Activated CD8-positive, alpha-beta memory T cell treated with anti-CD3 and anti-CD28 coated beads for 24 hours (primary cell): ENCODE measurements around the gene RHOBTB1.
"Not testable (repeated sequence)": the region's sequence is repeated elsewhere in the genome, so short reads cannot be mapped to it uniquely, and the experiment has no call there.

ENCODE experiments used
- DNase-seq: peaks from one replicate; pipeline ENCODE4 v3.0.0-alpha.2; 2020

Gene RHOBTB1

DNA sequence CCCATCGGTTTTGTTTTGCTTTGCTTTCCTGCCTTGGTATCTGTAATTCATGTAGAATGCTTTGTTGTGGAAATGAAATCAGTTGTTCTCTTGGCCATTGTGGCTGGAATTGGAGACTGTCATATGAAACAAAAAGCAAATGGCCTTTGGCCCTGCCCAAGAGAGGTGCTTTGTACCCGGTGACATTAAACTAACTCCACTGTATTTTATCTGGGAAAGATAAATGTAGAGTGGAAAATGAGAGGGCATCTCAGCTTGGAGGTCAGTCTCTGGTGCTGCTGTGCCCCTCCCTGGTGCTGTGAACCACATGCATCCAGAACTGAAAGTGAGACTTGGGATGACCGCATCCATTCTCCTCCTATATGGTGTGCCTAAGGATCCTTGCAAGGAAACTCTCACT lies 90.3 kb downstream of the RHOBTB1 start:
- no peak for DNase-seq

DNA sequence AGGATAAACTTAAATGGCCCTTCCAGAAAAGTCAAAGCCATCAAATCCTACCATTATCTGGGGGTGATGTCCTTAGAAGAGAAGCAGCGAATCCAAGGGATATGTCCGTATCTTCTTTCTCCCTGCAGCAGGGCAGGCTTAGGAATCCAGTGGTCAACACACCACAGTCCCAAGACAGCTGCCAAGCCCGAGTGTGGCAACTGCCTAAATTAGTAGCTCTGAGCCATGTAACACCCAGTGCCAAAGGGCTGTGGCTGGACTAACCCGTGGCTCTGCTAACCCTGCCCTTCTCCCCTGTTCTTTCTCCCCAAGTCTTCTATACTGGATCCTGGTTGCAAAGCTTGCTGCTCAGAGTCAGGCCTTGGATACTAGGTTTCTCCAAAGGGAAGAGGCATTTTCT lies 90.9 kb downstream of the RHOBTB1 start:
- DNase-seq = no peak

DNA sequence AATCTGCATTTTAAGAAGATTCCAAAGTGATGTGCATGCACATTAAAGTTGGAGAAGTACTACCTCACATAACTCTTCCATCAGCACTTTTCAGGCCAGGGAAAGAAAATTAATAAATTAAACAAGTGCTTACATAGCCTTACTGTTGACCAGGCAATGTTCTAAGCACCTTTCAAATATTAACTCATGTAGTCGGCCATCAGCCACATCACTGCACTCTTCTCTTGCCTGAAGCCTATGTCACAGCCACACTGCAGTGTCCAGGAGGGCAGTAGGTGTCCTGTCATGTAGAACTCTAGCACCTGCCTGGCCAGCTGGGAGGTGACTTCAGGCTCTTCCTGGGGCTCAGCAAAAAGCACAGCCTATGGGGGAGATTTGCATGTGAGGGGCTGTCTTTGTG lies 94.2 kb downstream of the RHOBTB1 start:
- DNase-seq = no peak

DNA sequence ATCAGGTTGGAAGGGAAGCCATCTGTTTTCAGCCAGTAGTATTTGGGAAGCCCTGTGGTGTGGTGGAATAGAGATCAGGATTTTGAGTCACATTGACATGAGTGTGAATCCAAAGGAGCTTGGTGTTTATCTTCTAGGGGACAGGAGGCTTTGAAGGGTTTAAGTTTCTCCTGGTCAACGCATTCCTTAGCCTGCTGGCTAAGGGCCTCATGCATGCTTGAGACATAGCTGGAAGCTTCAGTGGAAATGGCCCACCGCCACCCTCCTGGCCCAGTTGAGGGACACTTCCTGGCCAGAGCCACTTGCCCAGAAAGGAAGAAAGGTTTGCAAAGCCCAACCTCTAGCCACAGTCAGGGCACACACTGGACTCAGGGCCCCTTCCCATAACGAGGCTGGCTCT lies 94.8 kb downstream of the RHOBTB1 start:
- DNase-seq = no peak

DNA sequence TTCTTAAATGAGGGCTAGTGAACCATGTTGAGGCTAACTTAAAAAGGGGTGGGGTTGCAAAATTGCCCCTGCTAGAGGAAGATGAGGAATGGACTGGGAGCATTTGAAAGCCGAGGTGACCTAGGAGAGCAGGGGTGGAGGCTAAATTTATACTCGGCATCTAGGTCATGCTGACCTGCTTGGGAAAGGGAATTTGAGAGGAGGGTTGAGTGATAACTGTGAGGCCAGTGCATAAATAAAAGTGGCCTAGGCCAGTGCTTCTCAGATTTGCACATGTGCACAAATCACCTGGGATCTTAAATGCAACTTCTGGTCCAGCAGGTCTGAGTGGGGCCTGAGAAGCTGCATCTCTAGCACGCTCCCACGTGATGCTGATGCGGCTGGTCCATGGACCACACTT lies 95.3 kb downstream of the RHOBTB1 start:
- DNase-seq = no peak

DNA sequence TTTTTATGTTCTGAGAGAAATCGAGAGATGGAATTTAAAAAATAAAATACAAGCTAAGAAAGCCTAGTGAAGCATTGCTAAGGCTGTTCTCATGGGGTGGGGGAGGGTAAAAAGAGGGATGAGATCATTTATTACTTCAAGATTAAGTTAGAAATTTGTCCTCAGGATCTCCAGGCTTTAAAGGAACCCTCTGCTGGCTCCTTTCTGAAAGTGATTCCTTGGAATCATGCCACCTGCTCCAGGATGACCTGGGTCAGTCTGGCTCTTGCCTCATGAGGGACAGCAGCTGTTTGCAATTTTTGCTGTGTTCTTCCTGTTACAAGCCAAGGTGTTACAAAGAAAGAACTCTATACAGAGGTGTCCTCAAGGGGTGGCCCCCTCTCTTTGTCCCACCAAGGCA lies 95.9 kb downstream of the RHOBTB1 start:
- no peak for DNase-seq

DNA sequence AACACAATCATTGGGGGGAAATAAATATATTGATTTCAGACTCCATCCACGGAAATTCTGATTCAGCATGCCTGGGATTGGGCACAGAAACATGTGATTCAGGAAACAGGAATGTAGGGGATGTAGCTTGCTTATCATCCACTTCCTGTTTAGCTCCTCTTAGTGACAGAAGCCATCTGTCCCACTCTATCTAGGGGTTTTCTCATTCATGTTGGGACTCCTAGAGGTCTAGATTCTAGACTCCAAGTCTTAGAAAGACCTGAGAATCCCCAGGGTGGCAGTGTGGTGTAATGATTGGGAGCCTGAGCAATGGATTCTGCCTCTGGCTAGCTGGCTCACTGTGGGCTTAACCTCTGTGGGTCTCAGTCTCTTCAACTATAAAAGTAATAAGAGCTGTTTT lies 97.8 kb downstream of the RHOBTB1 start:
- DNase-seq = no peak

DNA sequence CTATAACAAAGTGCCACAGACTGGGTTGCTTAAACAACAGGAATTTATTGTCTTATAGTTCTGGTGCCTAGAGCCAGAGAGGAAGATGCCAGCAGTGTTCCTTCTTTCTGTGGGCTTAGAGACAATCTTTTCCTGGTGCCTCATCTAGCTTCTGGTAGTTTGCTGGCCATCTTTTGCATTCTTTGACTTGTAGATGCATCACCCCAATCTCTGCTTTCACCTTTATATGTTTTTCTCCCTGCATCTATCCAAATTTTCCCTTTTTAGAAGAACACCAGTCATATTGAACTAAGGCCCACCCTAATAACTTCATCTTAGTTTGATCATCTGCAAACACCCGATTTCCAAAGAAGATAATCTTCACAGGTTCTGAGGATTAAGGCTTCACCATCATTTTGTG lies 98.9 kb downstream of the RHOBTB1 start:
- no peak for DNase-seq

DNA sequence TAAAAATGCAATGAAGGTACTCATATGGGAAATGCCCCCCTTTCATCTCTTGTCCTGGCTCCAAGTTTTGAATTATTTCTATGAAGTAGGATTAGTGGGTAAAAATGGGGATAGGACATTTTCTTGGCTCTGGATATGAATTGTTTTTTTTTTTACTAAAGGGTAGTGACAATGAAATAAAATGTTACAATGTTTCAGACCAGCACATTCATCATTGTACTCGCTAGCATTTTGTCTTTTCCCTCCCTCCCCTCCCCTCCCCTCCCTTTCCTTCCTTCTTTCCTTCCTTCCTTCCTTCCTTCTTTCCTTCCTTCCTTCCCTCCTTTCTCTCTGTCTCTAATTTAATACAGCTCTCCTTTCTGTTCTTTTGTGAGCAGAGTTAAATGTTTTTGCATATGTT lies 101.3 kb downstream of the RHOBTB1 start:
- no peak for DNase-seq

DNA sequence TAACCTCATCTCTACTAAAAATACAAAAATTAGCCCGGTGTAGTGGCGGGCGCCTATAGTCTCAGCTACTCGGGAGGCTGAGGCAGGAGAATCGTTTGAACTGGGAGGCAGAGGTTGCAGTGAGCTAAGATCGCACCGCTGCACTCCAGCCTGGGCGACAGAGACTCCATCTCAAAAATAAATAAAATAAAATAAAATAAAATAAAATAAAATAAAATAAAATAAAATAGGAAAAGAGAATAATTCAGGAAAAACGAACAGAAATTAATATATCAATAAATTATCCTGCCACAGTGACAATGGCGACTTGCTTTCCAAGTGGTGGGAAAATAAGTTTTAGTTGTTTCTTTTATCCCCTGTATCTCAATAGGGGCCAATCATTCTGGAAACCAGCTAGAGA lies 102.8 kb downstream of the RHOBTB1 start:
- not testable (repeated sequence) for DNase-seq

DNA sequence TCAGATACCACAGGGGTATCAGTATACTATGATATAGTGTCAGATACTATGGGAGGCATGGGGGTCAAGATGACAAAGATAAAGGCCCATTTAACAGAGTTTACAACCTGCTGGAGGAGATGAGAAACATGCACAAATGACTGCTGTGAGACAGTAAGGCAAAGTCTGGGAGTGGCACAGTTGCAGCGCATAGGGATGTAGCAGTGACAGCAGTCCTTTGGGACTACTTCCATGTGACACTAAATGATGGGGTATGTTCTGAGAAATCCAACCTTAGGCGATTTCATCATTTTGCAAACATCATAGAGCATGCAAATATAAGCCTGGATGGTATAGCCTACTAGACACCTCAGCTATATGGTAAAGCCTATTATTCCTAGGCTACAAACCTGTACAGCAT lies 108.9 kb downstream of the RHOBTB1 start:
- DNase-seq = no peak

DNA sequence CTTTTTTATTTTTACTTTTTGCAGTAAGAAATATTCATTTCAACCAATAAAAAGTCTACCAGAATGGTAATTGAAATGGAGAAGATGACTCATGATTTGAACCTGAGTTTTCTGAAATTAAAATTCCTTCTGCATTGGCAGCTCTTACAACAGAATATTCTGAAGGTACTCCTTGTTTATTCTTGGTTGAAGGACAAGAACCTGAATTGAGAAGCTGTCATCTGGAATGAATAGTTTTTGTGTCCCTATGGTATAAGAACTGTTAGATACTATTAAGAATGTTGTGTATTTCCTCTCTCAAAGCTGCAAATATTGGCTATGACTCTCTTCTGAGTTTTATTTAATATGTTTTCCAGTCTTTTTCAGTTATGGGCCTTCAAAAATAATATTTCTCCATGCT lies 109.6 kb downstream of the RHOBTB1 start:
- DNase-seq = no peak

DNA sequence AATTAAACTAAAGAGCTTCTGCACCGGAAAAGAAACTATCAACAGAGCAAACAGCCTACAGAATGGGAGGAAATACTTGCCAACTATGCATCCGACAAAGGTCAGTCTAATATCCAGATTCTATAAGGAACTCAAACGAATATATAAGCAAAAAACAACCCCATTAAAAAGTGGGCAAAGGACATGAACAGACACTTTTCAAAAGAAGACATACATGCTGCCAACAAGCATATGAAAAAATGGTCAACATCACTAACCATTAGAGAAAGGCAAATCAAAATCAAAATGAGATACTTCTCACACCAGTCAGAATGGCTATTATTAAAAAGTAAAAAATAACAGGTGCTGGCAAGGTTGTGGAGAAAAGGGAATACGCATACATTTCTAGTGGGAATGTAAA lies 111.8 kb downstream of the RHOBTB1 start:
- not testable (repeated sequence) for DNase-seq

DNA sequence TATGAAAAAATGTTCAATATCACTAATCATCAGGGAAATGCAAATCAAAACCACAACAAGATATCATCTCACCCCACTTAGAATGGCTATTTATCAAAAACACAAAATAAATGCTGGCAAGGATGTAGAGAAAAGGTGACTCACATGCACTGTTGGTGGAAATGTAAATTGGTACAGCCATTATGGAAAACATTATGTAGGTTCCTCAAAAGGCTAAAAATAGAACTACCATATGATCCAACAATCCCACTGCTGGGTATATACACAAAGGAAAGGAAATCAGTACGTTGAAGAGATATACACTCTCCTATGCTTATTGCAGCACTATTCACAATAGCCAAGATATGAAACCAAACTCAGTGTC lies 115.5 kb downstream of the RHOBTB1 start:
- DNase-seq = no peak

DNA sequence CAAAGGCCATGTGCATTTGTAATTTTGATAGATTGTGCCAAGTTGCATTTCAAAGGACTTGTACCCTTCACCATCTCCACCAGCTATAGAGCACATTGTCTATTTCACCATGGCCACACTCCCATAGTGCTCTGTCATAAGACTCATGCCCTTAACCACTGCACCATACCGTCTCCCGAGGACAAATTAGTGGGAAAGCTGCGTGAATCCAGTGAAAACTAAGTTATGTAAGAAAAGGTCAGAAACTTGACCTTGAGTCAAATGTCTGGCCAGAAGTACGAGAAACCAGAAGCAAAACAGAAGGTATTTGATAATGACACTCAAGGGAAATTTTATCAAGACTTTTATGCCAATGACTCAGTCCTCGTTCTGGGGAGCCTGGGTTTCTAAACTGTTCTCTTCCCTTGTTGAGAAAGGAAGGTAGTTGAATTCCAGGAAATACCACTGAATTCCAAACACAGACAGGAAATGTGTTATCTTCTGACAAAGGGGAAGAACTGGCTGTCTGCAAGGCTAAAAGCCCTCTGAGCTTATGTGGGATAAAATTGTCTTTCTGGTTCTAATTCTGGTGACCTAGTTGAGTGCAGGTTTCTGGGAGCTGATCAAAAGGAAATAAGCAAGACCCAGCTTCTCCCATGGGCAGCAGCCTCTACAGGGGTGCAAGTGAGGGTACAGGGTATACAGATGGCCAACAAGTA lies 116.0 kb downstream of the RHOBTB1 start:
- no peak for DNase-seq

DNA sequence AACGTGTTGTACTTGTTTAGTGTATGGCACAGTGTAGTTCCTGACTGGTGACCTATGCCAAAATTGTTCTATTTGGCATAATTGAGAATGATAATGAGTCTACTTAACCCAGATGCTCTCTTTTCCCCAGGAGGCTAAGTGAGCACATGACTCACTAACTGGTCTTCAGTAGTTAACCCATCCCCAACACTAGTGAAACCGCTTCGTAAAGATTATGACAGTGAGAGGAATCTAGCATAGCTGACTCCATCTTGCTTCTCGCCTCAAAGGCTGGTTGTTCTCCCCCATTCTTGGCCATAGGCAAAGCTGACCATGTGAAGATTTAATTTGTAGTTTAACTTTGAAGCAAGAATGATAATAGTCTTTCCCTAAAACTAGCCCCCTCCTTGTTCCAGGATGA lies 118.5 kb downstream of the RHOBTB1 start:
- DNase-seq = no peak

DNA sequence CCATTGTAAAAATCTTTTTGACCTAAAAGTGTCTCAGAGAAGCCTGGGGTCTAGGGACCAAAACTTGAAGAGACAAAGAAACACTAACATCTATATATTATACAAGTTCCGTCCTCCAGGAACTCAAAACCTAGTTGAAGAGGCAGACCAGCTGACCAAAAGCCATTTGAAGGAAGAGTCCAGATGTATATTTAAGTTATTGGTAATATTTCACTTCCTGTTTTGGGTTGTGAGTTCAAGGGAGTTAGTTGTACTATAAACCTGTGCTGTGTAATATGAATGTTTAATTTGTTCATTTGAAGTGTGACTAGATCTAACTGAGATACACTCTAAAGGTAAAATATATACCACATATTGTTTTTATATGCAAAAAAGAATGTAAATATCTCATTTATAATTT lies 120.7 kb downstream of the RHOBTB1 start:
- DNase-seq = no peak

DNA sequence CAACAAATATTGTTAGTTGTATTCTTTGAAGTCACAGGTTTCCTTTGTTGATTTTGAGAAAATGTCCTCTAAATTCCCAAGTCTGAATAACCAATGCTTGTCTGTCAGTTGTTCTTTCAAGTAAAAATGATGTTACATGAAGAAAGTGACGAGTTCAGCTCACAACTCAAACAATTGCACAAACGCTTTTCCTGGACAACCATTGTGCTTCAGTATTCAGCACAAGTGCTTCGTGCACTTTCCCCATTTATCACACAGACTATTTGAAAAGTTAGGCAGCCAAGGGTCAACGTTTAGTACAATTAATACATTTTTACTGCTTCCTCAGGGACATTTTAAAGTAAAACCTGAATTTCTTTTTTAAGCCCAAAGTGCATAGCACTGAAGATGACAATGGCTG lies 121.2 kb downstream of the RHOBTB1 start:
- no peak for DNase-seq

DNA sequence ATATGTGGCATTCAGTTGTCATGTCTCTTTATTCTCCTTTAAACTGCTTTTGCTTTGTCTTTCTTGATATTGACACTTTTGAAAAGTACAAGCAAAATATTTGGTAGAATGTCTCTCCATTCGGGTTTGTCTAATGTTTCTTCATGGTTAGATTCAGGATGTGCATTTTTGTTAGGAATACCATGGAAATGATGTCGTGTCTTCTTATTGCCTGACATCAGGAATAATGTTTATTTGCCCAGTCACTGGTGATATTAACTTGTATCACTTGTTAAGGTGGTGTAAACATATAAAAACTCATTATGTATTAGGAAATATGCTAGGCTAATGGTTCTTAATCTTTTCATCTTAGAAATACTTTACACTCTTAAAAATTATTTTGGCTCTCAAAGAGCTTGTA lies 122.3 kb downstream of the RHOBTB1 start:
- DNase-seq = no peak

DNA sequence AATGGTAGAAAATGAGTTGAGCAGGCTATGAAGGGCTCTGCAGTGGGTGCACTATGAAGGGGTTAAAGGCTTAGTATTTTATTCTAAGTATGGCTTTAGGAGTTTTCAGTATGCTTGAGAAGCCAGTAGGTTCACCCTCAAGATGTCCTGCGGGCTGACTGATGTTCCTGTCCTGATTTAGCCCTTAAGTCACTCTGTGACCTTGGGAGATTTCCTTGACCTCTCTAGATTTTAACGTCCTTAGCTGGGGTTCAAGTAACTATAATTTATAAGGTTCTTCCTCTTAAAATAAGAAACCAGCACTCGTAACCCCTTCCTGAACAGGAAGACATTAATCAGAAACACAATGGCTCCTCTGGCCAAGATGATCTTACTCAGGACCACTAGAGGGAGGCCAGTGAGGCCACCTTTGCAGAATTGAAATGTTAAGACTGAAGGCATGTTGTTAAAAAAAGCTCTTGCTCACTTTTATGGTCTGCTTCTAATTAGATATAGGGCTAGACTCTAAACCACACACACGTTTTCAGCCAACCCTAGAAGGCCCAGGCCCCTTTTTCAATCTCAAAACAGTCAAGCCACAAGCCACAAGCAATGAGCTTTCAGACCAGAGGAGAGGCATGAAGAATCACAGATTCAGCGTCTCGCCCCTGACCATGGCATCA lies 123.8 kb downstream of the RHOBTB1 start:
- DNase-seq = no peak
